ENCODE results near the gene PMIS2.

Gene PMIS2

DNA sequence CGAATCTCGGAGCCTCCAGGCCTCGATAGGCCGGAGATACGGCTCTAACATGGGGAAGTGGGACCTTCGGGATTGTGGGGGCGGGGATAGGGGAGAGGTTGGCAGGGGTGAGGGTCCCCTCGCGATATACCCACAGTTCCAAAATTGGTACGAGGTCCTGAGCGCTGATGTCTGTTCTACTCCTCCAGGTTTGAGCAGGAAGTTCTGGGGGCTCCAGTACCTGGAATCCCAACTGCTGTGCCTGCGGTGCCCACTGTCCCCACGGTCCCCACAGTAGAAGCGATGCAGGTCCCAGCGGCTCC lies 43.3 kb downstream of the PMIS2 start:
- no peak for DNase-seq (ENCODE audit: low read depth in 2 of 2)

DNA sequence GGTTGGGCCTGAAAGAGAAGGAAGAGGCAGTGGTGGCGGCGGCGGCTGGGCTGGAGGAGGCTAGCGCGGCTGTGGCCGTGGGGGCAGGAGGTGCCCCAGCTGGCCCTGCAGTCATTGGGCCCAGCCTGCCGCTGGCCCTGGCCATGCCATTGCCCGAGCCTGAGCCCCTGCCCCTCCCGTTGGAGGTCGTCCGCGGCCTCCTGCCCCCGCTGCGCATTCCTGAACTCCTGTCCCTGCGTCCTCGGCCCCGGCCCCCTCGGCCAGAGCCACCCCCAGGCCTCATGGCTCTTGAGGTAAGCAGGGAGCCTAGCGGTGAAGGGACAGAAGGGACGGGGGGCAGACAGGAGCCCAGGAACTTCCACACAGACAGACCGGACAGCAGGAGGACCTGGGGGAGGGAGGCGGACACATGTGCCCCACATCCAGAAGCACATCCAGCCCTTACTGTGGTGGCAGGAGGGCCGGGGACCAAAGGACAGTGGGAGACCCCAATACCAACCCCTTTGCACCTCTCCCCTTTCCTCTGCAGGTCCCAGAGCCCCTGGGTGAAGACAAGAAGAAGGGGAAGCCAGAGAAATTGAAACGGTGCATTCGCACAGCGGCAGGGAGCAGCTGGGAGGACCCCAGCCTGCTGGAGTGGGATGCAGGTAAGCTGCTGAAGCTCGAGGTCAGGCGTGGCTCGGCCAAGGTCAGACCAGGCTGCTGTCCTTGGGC lies 47.9 kb downstream of the PMIS2 start:
- DNase-seq (ENCODE audit: low read depth in 2 of 2): no peak

DNA sequence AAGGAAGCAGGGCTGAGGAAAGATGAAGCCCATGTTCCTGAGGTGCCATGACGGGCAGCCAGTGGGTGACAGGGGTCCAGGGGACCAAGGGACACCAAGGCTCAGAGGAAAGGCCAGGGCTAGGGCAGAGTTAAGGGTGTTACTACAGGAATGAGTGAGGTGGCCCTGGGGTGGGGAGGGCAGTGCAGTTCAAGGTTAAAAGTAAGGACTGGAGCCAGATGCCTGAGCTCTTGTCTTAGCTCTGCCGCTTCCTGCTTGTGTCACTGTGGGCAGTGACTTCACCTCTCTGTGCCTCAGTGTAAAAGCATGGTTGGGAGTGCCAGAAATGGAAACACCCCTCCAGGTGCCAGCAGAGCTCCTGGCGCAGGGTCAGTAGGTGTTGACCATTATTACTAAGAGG lies 50.7 kb downstream of the PMIS2 start:
- no peak for DNase-seq (ENCODE audit: low read depth in 2 of 2)
